ENCODE results near the gene DAPK1.

The DAPK1 gene

GRCh38 chr9:87521834-87522233, 24.2 kb downstream of the DAPK1 start:
- H3K4me3 ChIP-seq (ENCODE audit: low read length) = no peak overlapping the region
- DNase-seq (ENCODE audit: low read depth) = no peak
- TF ChIP-seq CTCF (IDR thresholded peaks at IDR 0.05; ENCODE audit: insufficient read depth, low read depth, low read length, missing control alignments) = no peak

GRCh38 chr9:87524061-87524460, 26.4 kb downstream of the DAPK1 start:
- no peak for TF ChIP-seq CTCF (IDR thresholded peaks at IDR 0.05; ENCODE audit: insufficient read depth, low read depth, low read length, missing control alignments)
- DNase-seq (ENCODE audit: low read depth) = no peak
- no peak overlapping the region for H3K4me3 ChIP-seq (ENCODE audit: low read length)

- TF ChIP-seq CTCF (IDR thresholded peaks at IDR 0.05; ENCODE audit: insufficient read depth, low read depth, low read length, missing control alignments) = no peak
Measured at GRCh38 chr9:87525546-87526303, 28.1 kb downstream of the DAPK1 start.

GRCh38 chr9:87527211-87527916, 29.7 kb downstream of the DAPK1 start:
- H3K4me3 ChIP-seq (ENCODE audit: low read length) = no peak overlapping the region
- DNase-seq (ENCODE audit: low read depth) = no peak
- TF ChIP-seq CTCF (IDR thresholded peaks at IDR 0.05; ENCODE audit: insufficient read depth, low read depth, low read length, missing control alignments) = no peak

More at GRCh38 chr9:87525546-87526303, 28.1 kb downstream of the DAPK1 start:
- no peak overlapping the region for H3K4me3 ChIP-seq (ENCODE audit: low read length)
- no peak for DNase-seq (ENCODE audit: low read depth)

- DNase-seq (ENCODE audit: low read depth) = no peak
- no peak overlapping the region for H3K4me3 ChIP-seq (ENCODE audit: low read length)
- no peak for TF ChIP-seq CTCF (IDR thresholded peaks at IDR 0.05; ENCODE audit: insufficient read depth, low read depth, low read length, missing control alignments)
Measured at GRCh38 chr9:87528969-87529368, 31.3 kb downstream of the DAPK1 start.

GRCh38 chr9:87529671-87530070, 32.0 kb downstream of the DAPK1 start:
- no peak overlapping the region for H3K4me3 ChIP-seq (ENCODE audit: low read length)
- TF ChIP-seq CTCF (IDR thresholded peaks at IDR 0.05; ENCODE audit: insufficient read depth, low read depth, low read length, missing control alignments) = no peak
- DNase-seq (ENCODE audit: low read depth) = no peak

Measured in epithelial cell of esophagus (primary cell).